Measurements from ENCODE around the gene SMTNL1. TPM values are rescaled to one million over a fixed set of nuclear protein-coding genes. Genes with fewer than 3 reads are reported as not detected.
"Not testable (repeated sequence)": the region's sequence is repeated elsewhere in the genome, so short reads cannot be mapped to it uniquely, and the experiment has no call there.

Gene SMTNL1
- total RNA-seq, 4 donors from 2014 or later: not detected

DNA sequence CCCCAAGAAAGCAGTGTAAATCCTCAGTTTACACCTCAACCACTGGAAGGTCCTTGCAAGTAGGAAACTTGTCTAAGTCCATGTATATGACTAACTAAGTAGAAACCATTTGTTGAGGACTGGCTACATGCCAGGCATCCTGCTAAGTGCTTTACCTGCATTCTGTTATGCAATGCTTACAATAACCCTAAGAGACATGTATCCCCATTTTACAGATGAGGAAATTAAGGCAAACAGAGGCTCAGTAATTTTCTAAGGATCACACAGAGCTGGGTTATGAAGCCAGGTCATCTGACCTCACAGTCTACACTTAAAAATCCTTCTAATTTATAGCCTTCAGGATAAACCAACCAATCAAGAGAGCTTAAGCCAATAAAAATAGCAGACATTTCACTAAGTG, 8.4 kb upstream of the SMTNL1 start:
- no peaks in the 10 kb centered on the region for H3K9me3 ChIP-seq
- no peak overlapping the region for H3K27ac ChIP-seq
- H3K4me1 ChIP-seq: peaks cover 0 to 9% (median 6%) of the 10 kb centered on the region in 4 donors
- H3K4me3 ChIP-seq: no peak overlapping the region
- no peak for DNase-seq
- TF ChIP-seq, protein P1, sequence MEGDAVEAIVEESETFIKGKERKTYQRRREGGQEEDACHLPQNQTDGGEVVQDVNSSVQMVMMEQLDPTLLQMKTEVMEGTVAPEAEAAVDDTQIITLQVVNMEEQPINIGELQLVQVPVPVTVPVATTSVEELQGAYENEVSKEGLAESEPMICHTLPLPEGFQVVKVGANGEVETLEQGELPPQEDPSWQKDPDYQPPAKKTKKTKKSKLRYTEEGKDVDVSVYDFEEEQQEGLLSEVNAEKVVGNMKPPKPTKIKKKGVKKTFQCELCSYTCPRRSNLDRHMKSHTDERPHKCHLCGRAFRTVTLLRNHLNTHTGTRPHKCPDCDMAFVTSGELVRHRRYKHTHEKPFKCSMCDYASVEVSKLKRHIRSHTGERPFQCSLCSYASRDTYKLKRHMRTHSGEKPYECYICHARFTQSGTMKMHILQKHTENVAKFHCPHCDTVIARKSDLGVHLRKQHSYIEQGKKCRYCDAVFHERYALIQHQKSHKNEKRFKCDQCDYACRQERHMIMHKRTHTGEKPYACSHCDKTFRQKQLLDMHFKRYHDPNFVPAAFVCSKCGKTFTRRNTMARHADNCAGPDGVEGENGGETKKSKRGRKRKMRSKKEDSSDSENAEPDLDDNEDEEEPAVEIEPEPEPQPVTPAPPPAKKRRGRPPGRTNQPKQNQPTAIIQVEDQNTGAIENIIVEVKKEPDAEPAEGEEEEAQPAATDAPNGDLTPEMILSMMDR (IDR thresholded peaks at IDR 0.05): no peak
- no peak for TF ChIP-seq POLR2A (IDR thresholded peaks at IDR 0.05)
- peaks cover 0 to 5% (median 0%) of the 10 kb centered on the region in 3 donors for H3K36me3 ChIP-seq
- H3K27me3 ChIP-seq: no peaks in the 10 kb centered on the region

DNA sequence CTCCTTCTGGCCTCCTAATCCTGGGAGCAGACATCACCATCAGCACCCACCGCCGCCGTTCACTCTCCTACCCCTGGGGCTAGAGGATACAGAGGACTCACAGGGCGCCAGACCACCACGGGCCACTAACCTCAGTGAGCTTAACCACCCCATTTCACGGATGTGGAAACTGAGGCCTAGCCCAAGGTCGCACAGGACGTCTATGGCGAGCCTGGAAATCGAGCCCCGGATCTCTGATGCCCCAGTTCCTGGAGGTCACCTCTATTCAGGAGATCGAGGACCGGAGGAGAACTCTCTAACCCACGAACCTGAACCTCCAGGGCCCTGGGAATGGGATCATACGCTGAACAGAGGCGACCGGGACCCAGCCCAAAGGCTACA, 7.2 kb upstream of the SMTNL1 start:
- H3K9me3 ChIP-seq: no peaks in the 10 kb centered on the region
- H3K27me3 ChIP-seq: no peaks in the 10 kb centered on the region
- peak in 1 of 3 donors; percentile 48 for DNase-seq
- no peak for TF ChIP-seq POLR2A (IDR thresholded peaks at IDR 0.05)
- TF ChIP-seq, protein P1 (IDR thresholded peaks at IDR 0.05): no peak
- peak overlapping the region; percentile 59 to 83 (median 68) for H3K4me3 ChIP-seq
- peak overlapping the region; percentile 58 to 75 (median 66) for H3K27ac ChIP-seq
- H3K4me1 ChIP-seq: peaks cover 0 to 9% (median 6%) of the 10 kb centered on the region in 4 donors
- H3K36me3 ChIP-seq: peaks cover 0 to 5% (median 0%) of the 10 kb centered on the region in 3 donors

DNA sequence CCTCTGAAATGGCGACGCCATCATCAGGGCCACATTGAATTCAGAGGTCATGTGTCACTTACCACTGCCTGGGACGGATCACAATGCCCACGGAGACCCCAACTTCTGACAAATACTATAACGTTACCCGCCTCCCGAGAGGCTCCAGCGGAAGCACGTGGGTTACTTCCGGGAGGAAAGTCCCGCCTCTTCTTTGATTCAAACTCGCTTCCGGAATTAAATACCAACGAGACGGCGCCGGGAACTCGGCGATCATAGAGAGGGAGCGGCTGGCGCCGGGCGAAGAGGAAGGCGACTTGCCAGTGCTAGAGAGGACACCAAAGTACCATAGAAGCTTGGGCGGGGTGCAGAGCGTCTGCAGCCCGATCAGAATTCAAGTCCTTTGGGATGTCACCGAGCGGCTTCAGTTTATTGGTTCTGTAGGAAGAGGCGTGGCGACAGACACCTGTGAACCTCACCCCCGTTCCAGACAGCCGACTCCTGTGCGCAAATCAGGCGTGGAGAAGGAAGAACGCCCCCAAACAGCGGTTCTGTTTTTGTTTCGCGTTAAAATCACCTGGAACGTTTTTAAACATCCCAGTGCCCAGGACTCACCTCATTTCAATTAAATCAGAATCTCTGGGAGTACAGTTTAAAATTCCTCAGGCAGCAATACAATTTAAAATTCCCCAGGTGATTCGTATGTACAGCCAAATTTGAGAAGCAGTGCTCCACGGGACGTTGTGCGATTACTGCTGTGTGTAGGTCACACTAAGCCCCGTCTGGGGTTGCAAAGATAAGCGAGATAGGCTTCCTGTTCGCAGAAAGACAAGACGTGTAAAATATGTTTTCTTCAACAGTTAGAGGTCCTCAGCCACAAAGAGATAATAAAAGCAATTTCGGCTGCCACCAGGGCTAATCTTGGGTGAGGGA, 6.5 kb upstream of the SMTNL1 start, which contains the start of gene TIMM10:
TIMM10 (minus strand) TSS at position 159 of the 912 bp plus-strand sequence. CDS start 565 bp downstream, outside the sequence.
- H3K4me1 ChIP-seq: peaks cover 0 to 9% (median 6%) of the 10 kb centered on the region in 4 donors
- DNase-seq: peak; percentile 94 to 99 (median 95)

DNA sequence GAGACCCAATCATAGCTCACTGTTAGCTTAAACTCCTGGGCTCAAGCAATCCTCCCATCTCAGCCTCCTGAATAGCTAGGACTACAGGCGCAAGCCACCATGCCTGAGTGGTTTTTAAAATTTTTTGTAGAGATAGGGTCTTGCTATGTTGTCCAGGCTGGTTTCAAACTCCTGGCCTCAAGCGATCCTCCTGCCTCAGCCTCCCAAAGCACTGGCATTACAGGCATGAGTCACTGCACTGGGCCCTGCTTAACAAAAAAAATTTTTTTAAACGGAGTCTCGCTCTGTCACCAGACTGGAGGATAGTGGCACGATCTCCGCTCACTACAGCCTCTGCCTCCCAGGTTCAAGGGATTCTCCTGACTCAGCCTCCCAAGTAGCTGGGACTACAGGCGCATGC, 2.9 kb upstream of the SMTNL1 start:
- H3K27me3 ChIP-seq, H3K36me3 ChIP-seq, H3K9me3 ChIP-seq, H3K27ac ChIP-seq, H3K4me3 ChIP-seq, H3K4me1 ChIP-seq: not testable (repeated sequence)
- DNase-seq: peak in 1 of 3 donors; percentile 8

More for the DNA sequence above, 6.5 kb upstream of the SMTNL1 start, which contains the start of gene TIMM10:
- peak within 1 kb of the TSS; percentile 59 to 83 (median 68) for H3K4me3 ChIP-seq
- H3K36me3 ChIP-seq: peaks cover 0 to 5% (median 0%) of the 10 kb centered on the region in 3 donors
- H3K27me3 ChIP-seq: no peaks in the 10 kb centered on the region
- no peaks in the 10 kb centered on the region for H3K9me3 ChIP-seq
- TF ChIP-seq, protein P1 (IDR thresholded peaks at IDR 0.05): peak in 1 of 6 experiments; percentile 9
- peak in 1 of 2 donors; percentile 74 for TF ChIP-seq POLR2A (IDR thresholded peaks at IDR 0.05)
- H3K27ac ChIP-seq: peak within 1 kb of the TSS; percentile 70 to 78 (median 76)

DNA sequence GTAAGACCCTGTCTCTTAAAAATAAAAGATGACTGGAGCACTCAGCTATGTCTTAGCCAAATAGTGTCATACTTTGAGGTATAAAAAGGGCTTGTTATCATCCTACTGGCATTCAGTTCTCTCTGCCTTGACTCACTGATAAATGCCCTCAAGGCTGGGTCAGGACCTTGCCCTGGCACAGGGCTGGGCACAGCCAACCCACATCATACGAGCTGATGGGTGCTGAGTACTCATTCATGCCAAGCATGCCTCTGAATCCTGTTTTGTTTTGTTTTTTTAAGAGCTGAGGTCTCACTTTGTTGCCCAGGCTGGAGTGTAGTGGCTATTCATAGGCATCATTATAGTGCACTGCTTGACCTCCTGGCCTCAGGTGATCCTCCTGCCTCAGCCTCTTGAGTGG, 1.9 kb downstream of the SMTNL1 start:
- Histone ChIP-seq H3K9me3 (no peaks in the 10 kb centered on the region), H3K27me3 (no peaks in the 10 kb centered on the region), H3K27ac (no peak overlapping the region), H3K4me3 (no peak overlapping the region), H3K4me1 (no peaks in the 10 kb centered on the region), H3K36me3 (no peaks in the 10 kb centered on the region)
- TF ChIP-seq, protein P1 (IDR thresholded peaks at IDR 0.05): no peak
- TF ChIP-seq POLR2A (IDR thresholded peaks at IDR 0.05): no peak
- peak in 1 of 3 donors; percentile 4 for DNase-seq

DNA sequence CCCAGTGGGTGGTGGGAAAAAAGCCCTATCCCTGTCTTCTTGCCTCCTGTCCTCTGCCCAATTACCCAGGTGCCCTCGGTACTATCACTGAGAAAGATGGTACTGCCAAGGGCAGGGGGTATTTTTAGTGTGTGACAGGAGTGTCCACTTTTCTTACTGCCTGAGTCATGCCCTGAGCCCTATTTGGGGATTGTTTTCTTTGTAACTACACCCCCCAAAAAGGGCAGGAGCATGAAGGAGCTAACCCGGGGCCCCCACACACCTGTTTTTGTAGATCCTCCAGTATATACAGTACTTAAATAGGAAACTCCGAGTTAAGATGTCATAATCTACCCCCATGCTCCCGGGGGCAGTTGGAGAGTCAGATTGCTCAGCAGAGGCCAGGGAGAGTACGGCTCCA, 3.8 kb downstream of the SMTNL1 start:
- DNase-seq: peak in 1 of 3 donors; percentile 10
- H3K4me1 ChIP-seq: no peaks in the 10 kb centered on the region
- no peak overlapping the region for H3K4me3 ChIP-seq
- no peaks in the 10 kb centered on the region for H3K9me3 ChIP-seq
- H3K36me3 ChIP-seq: no peaks in the 10 kb centered on the region
- H3K27ac ChIP-seq: no peak overlapping the region
- TF ChIP-seq, protein P1 (IDR thresholded peaks at IDR 0.05): no peak
- TF ChIP-seq POLR2A (IDR thresholded peaks at IDR 0.05): no peak
- H3K27me3 ChIP-seq: no peaks in the 10 kb centered on the region

Data from Peyer's patch (tissue), 4 donors.